ENCODE results near the gene TULP3.

DNA sequence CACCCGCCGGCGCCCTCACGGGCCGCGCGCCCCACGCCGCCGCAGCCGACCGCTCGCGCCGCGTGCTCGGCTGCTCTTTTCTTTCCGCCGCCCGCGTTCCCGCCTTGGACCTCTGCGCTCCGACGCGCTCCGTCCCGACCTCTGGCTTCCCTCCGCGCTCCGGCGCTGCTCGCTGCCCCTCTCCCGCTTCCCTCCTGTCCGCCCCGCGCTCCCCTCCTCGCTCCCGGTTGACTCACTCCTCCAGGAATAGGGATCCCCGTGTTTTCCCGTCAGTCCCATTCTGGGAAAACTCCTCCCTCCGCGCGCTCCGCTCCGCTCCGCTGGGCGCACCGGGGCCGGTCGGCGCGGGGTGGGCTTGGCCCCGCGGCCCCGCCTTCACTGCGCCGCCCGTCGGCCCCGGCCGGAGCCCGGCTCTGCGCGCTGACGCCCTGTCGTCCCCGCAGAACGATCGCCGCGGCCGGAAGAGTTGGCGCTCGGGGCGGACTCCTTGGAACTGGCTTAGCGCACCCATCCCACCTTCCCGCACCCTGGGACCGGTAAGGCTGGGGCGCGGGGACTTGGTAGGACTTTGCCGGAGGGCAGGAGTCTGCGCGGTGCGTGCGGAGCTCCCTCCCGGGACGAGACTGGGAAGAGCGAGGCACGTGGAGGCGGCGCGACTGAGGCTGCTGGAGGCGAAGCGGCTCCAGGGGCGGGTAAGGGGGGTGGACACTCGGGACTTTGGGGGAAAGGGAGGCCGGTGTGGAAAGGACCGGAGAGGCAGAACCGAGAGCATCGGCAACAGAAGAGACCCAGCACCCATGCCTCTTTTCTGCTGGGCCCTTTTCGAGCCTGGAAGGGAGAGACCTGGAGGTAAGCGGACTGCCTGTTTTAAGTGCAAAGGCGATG, 69.1 kb downstream of the TULP3 start:
- TF ChIP-seq, protein P1, sequence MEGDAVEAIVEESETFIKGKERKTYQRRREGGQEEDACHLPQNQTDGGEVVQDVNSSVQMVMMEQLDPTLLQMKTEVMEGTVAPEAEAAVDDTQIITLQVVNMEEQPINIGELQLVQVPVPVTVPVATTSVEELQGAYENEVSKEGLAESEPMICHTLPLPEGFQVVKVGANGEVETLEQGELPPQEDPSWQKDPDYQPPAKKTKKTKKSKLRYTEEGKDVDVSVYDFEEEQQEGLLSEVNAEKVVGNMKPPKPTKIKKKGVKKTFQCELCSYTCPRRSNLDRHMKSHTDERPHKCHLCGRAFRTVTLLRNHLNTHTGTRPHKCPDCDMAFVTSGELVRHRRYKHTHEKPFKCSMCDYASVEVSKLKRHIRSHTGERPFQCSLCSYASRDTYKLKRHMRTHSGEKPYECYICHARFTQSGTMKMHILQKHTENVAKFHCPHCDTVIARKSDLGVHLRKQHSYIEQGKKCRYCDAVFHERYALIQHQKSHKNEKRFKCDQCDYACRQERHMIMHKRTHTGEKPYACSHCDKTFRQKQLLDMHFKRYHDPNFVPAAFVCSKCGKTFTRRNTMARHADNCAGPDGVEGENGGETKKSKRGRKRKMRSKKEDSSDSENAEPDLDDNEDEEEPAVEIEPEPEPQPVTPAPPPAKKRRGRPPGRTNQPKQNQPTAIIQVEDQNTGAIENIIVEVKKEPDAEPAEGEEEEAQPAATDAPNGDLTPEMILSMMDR (conservative IDR thresholded peaks at IDR 0.05; ENCODE audit: low read length) = no peak
- TF ChIP-seq EZH2phosphoT487 (IDR thresholded peaks at IDR 0.05; ENCODE audit: borderline replicate concordance) = no peak
